ENCODE results near the gene CPA1.

DNA sequence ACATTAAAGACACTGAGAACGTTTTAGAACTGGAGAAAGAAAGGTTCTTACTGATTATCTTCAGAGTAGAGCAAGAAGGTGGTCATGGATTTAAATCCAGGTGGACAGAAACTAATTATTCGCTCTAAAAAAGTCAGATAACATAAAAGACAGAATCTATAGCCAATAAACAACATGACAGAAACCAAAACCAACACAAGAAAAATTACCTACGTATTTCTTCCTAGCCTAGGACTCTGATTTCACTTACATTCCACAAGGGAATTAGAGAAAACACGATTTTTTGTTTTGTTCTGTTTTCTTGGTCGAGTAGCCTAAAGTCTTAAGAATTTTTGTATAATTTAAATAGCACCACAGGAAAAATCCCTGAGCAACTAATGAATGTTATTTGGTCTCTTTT lies 15.1 kb downstream of the CPA1 start:
- TF ChIP-seq YY1 (IDR thresholded peaks at IDR 0.05; ENCODE audit: low read depth, low read length) (no peak), SREBF2 (IDR thresholded peaks at IDR 0.05; ENCODE audit: low read length) (no peak), SMARCA5 (IDR thresholded peaks at IDR 0.05) (no peak)
- TF ChIP-seq, protein P1, sequence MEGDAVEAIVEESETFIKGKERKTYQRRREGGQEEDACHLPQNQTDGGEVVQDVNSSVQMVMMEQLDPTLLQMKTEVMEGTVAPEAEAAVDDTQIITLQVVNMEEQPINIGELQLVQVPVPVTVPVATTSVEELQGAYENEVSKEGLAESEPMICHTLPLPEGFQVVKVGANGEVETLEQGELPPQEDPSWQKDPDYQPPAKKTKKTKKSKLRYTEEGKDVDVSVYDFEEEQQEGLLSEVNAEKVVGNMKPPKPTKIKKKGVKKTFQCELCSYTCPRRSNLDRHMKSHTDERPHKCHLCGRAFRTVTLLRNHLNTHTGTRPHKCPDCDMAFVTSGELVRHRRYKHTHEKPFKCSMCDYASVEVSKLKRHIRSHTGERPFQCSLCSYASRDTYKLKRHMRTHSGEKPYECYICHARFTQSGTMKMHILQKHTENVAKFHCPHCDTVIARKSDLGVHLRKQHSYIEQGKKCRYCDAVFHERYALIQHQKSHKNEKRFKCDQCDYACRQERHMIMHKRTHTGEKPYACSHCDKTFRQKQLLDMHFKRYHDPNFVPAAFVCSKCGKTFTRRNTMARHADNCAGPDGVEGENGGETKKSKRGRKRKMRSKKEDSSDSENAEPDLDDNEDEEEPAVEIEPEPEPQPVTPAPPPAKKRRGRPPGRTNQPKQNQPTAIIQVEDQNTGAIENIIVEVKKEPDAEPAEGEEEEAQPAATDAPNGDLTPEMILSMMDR (IDR thresholded peaks at IDR 0.05 in 2 of 3, conservative IDR thresholded peaks at IDR 0.05 in 1 of 3; ENCODE audit: control insufficient read depth in 2 of 3, extremely low read depth in 1 of 3, insufficient read depth in 1 of 3, low read depth in 3 of 3, low read length in 3 of 3) = no peak
